Astrocyte of the spinal cord (primary cell): ENCODE data around the gene XDH.

ENCODE experiments used
- DNase-seq: peaks from one replicate; pipeline ENCODE4 v3.0.0; 2011; ENCODE audit warnings: low read depth, low spot score
- H3K4me3 ChIP-seq: 2 replicates; pipeline ENCODE4 v1.5.1; 2011; ENCODE audit warnings: low read depth, mild to moderate bottlenecking, low read length, moderate library complexity
- in situ Hi-C: cut with HindIII; loops from 2 replicates; pipeline ENCODE4 v1.10.0; 2017; ENCODE audit warnings: low sequenced_read_pairs
- TF ChIP-seq, protein P1 (sequence below): IDR thresholded peaks from 2 replicates; pipeline ENCODE4 v1.5.1; 2012; ENCODE audit warnings: low read depth, mild to moderate bottlenecking, low read length, inconsistent platforms

Gene XDH

DNA sequence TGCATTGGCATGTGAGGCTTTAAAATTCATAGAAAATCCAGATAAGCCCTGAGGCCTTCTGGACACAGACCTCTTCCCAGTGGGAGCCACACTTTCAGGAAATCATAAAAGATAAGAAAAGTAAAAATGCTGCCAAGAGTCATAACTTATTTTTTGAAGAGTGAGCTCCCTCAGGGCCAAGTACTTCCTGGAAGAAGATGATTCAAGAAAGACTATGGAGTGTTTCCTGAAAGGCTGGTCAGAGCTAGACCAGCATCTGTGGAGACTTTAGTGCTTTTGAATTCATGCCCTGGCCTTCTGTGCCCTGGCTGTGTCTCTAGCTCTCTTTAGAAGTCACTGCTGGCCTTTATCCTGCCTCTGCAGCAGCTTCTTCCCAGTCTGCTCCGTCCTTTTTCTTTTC, 6.4 kb upstream of the XDH start:
- in situ Hi-C loops: no loop called here
- H3K4me3 ChIP-seq: no peak overlapping the region
- DNase-seq: peak; percentile 25
- TF ChIP-seq, protein P1, sequence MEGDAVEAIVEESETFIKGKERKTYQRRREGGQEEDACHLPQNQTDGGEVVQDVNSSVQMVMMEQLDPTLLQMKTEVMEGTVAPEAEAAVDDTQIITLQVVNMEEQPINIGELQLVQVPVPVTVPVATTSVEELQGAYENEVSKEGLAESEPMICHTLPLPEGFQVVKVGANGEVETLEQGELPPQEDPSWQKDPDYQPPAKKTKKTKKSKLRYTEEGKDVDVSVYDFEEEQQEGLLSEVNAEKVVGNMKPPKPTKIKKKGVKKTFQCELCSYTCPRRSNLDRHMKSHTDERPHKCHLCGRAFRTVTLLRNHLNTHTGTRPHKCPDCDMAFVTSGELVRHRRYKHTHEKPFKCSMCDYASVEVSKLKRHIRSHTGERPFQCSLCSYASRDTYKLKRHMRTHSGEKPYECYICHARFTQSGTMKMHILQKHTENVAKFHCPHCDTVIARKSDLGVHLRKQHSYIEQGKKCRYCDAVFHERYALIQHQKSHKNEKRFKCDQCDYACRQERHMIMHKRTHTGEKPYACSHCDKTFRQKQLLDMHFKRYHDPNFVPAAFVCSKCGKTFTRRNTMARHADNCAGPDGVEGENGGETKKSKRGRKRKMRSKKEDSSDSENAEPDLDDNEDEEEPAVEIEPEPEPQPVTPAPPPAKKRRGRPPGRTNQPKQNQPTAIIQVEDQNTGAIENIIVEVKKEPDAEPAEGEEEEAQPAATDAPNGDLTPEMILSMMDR: no peak

DNA sequence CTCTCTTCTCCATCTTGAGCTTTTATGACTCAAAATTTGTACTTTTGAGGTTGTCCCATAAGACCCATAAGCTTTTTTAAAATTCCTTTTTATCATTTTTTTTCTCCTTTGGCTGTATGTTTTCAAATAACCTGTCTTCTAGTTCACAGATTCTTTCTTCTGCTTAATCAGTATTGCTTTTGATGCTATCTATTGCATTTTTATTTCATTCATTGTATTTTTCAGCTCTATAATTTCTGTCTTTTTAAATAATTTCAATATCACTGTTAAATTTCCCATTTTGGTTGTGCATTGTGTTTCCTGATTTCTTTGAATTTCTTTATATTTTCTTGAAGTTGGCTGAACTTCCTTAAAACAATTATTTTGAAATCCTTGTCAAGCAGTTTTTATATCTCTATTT, 4.8 kb upstream of the XDH start:
- TF ChIP-seq, protein P1: no peak
- DNase-seq: no peak
- no peak overlapping the region for H3K4me3 ChIP-seq
- in situ Hi-C loops: no loop called here

GRCh38 chr2:31415421-31415820, 879 bp upstream of the XDH start:
- TF ChIP-seq, protein P1: no peak
- H3K4me3 ChIP-seq: no peak overlapping the region
- DNase-seq: no peak
- in situ Hi-C loops: no loop called here

- TF ChIP-seq, protein P1: no peak
- no peak overlapping the region for H3K4me3 ChIP-seq
- in situ Hi-C loops: no loop called here
- no peak for DNase-seq
Measured at GRCh38 chr2:31413862-31414550, 536 bp downstream of the XDH start.

DNA sequence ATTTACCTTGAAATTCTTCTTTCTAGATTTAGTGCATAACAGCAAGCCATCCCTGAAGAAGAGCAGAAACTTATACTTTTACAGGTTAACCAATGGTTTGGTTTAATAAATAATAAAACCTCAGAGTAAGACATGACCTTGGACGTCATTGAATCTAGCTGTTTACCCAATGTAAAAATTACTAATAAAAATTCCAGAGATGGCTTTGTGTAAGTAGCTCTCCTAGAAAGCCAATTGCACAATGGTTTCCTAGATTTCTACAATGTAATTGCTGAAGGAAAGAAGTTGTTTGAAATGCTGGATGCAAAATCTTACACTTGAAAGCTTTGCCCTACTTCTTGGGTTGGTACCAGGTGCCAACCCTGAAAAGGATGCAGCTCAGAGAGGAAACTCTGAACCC, 1.5 kb downstream of the XDH start:
- TF ChIP-seq, protein P1: no peak
- H3K4me3 ChIP-seq: no peak overlapping the region
- in situ Hi-C loops: no loop called here
- DNase-seq: no peak

GRCh38 chr2:31411771-31412170, 2.8 kb downstream of the XDH start:
- no peak overlapping the region for H3K4me3 ChIP-seq
- in situ Hi-C loops: no loop called here
- no peak for DNase-seq
- TF ChIP-seq, protein P1: no peak
